HG02943 (cell line): ENCODE measurements around the gene KRT83.
"Not testable (repeated sequence)": the region's sequence is repeated elsewhere in the genome, so short reads cannot be mapped to it uniquely, and the experiment has no call there.

Source experiments
- ATAC-seq: cut with Tn5 transposase; IDR thresholded peaks from one replicate; pipeline ENCODE4 v1.9.1; 2021; ENCODE audit warnings: mild to moderate bottlenecking, low read depth, moderate library complexity; ENCODE audit not compliant: unreplicated experiment

KRT83 gene

DNA sequence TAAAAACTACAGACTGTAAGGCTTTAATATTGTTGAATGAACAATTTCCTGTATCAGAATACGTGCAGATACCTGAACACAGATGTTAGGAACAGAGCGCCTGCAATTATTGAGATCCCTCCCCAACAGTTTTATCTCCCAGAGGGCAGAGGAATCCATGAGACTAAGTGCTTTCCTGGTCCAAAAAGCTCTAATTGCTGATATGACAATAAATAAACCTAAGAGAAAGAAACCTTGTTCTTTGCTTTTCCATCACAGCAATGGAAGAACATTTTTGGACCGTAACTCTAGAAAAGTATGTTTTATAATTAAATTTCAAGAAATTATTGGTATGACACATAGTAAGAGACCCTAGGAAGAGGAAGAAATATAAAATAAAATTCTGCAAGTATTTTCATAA is 13.0 kb upstream of the KRT83 start:
- ATAC-seq = no peak

DNA sequence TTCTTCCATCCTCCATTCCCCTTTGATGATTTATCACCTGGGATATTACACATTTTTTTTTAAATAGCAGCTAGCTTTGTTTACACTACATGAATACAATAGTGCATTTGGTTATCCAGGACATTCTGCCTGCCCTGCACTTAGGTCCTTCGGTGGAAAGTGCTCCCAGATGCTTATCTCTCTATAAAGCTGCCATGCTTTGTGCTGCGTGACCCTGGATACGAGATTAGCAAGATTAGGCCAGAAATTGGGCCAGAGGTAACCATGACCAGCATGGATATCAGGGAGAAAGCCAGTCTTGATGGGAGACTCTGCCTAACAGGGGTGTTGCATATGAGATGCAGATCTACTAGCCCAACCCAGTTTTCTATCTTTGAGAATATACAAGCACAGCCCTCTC is 12.1 kb upstream of the KRT83 start:
- no peak for ATAC-seq

DNA sequence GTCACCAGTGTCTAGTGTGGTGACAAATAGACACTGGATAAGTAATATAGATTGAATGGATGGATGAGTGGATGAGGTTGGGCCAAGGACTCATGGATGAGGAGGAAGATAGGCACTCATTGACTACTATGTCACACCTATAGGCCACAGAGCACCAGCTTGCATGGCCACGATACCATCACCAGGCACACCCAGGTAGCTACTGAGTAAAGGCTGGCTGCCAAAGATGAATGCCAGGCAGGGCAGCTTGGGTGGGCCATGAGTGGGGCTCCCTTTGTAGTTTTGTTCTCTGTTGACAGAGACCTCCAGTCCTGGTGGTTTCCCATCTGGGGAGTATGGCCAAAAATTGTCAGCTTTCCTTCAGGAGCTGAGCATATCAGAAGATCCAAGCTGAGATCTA is 11.2 kb upstream of the KRT83 start:
- no peak for ATAC-seq

DNA sequence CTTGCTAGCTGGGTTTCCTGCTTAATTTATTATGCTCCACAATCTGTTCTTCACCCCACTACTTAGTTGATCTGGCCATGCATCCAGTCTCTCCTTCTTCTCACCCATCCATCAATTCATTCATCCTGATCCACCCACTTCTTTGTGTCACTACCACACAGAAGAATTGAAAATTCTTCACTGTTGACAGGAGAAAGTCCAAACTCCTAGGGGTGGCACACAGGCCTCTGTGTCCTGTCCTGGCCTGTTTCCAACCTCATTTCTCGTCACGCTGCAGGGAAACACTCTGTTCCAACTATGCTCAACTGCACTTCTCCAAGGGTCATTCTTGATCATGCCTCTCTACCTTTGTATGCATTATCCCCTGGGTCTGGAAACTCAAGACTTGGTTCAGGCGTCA is 10.6 kb upstream of the KRT83 start:
- ATAC-seq = no peak

DNA sequence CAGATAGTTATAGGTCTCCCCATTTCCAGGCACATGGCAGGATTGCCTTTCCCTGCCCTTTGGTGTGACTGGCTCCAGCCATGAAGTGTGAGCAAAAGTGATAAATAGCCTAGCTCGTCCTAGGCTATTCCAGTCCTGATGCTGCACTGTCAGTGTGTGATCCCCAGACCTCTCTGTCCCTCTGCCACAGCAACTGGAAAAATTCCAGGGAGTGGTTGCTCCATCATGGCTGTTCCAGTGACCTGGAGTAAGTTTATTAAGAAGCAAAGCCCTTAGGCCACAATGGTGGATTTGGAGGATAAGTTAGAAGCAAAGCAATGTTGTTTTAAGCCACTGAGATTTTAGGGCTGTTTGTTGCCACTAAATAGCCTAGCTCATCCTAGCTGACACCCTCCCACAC is 9.8 kb upstream of the KRT83 start:
- ATAC-seq = no peak

DNA sequence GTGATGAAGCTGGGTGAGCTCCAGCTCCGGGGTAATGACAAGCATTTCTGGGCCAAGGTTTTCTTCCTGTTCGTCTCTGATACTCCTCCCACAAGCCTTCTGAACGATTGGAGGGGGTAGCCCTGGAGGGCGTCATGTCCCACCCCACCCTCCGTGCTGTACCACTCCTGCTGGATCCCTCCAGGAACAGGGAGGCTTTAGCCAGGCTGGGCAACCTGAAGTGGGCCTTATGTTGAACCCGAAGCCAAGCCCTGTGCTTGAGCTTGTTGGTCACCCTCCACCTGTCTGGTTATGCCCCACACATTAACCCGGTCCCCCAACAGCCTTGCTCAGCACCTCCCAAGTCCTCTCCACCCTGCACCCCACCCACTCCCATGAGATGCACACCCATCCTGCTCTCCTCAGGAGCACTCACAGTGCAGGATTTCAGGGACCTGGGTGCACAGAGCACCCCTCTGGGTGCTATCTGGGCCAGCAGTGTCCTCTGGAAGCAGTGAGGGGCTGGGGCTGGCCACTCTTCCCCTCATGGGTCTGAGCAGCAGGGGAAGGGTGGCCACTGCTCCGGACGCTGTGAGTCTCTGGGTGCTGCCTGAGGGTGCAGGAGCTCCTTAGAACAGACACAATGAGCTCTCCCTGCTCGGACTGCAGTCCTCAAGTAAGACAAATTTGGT is 6.8 kb upstream of the KRT83 start:
- ATAC-seq = no peak

DNA sequence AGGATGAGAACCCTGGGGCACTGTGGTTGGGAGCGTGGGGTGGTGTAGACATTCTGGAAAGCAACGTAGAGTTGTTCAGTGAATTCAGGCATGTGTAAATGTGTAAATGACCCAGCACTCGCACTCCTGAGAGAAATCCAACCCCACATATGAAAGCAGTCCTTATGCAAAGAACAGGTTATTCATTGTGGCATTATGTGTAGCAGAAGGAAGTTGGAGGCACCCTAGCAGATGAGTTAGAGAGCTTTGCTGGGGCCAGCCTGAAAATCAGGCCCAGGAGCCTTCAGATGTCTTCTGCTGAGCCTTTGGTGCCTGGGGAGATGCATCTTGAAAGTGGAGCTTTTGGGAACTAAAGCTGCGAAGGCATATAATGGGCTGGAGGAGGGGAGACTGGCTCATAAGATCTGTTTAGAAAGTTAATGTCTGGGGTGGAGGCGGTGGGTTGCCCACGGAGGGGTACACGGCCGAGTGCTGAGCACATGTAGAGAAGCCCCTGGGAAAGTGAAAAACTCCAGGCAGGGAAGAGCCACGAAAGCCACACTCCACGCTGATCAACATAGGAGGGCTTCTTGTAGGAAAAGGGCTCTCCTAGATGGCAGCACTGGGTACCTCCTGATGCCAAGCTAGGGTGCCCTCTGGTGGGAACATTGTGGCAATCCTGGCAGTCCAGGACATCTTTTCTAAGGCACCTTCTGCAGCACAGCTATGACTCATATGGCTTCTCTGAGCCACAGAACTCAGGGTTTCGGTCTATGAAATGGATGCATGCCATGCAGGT is 6.0 kb upstream of the KRT83 start:
- peak; percentile 72 for ATAC-seq

DNA sequence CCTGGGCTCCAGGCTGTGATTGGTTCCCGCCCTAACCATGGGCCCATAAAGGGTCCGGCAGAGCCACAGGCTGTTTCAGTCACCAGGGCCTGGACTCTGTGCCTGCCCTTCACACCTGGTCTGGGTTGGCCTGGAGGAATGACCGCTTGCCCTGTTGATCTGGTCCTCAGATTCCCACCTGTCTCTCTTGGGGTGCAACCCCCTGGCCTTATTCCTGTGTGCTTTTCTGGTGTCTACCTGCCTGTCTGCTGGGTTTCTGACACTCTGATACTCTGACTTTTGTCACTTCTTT is 2.9 kb upstream of the KRT83 start:
- no peak for ATAC-seq

DNA sequence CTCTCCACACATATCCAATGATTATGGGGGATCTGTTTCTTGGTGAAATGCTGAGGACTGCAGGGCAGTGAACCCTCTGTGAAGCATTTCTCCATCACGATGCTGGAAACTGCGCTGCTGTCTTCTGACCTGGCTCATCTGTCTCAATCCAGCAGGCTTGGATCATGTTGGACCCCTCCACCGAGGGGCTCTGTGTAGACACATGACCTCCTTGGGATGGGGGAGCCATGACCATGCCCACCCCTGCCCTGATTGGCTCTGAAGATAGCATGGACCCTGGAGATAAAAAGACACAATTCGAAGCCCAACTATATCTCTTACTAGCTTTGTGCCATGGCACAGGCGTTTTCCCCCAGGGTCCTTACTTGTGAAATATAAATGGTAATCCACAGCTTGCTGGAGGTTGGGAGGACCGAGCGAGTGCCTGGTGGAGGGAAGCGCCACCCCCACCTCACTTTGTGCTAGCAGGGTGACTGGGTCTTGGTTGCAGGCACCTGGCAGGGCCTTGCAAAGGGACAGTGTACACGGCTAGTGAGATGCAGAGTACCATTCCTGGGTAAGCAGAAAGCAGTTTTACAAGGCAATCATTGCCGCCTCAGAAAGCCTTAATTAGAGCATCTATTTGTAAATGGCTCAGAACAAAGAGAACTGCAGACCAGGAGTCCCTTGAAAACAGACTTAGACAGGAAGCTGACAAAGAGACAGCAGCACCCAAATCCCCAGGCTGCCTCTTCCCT is 2.4 kb upstream of the KRT83 start:
- ATAC-seq = no peak

DNA sequence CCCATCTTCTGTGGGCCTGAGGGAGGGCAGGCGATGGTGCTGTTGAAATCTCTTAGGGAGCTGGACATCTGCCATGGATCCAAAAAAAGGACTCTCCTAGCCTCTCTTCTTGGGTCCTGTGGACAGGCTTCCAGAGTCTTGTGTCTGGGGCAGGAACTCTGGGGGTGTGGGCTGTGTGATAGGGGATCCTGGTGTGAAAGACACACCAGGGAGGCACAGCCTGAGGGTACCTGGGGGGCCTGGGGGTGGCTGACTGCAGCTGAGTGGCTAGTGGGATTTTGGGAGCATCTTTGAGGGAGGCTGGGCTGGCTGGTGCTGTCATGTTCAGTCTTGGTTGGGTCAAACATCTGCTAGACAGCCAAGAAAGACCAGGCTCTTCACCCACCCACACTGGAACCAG is 1.8 kb upstream of the KRT83 start:
- no peak for ATAC-seq

DNA sequence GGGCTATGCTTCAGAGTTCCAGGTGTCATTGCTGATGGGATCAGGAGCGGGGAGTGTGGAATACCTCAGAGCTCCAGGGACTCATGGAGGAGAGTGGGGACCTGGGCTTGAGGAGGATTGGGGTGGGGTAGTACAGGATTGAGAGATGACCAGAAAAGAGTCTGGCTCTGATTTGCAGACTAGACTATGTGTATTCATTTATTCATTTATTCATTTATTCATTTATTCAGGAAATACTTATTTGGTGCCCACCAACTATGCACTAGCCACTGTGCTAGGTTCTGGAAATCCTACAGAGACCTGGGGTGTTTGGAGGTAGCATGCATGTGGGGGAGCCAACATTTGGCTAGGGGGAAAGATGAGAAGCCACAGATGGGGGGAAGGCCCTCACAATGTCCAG is 871 bp upstream of the KRT83 start:
- no peak for ATAC-seq

DNA sequence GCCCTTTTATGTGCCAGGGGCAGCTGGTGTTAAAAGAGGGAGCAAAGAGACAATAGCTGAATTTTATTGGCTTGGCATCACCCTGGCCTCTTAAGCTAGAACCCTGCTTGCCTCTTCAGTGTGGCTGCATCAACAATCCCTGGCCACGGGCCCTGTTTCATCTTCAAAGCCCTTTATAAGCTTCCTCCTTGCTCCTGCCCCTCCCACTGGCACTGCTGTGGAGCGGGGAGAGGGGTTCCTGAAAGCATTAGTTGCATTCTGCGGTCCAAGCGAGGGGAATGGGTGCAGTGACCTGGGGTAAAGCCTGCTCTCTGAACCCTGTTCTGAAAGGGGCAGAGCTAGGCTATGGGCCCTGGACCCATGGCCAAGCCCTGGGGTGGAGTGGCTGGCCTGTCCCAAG is 220 bp upstream of the KRT83 start:
- ATAC-seq = no peak

DNA sequence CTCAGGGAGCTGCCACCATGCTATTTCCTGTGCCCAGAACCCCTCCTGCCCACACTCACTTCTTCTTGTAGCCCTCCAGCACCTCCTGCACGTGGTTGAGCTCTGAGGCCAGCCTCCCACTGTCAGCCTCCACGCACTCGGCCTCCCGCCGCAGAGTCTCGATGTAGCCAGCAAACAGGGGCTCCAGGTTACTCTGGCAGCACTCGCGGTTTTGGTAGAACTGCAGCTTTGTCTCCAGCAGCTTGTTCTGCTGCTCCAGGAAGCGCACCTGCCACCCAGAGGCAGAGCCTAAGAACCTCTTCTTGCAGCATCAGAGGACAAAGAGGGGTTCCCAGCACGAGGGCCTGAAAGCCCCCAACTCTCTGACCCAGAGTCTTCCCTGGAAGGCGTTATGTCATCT is 2.1 kb downstream of the KRT83 start:
- ATAC-seq = no peak

DNA sequence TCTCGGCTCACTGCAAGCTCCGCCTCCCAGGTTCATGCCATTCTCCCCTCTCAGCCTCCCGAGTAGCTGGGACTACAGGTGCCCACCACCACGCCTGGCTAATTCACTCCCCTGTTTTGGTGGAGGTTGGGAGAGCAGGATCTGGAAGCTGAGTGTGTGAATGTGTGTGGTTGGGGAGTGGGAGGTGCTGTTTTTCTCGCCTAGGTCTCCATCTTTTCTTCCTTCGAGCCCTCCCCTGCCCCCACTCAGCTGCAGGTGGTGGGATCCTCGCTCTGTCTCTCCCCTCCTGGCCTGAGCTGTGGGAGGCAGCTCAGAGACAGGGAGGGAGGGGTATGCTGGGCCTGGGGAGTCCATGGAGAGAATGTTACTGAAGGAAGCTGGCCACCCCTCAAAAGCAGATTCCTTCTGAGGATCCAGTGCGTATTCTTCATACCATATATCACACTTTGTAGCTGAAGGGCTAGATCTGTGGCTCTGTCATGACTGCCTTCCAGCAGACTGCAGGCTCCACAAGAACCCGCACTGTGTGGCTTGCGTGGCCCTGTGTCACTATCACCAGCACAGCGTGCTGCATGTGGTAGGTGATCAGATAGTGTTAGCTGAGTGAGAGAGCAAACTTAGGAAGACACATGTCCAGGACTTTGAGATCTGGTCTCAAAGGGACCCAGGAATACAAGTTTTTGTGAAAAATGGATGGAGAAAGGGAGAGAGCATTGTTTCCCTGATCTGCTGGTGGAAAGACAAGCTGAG is 2.8 kb downstream of the KRT83 start:
- ATAC-seq = no peak

DNA sequence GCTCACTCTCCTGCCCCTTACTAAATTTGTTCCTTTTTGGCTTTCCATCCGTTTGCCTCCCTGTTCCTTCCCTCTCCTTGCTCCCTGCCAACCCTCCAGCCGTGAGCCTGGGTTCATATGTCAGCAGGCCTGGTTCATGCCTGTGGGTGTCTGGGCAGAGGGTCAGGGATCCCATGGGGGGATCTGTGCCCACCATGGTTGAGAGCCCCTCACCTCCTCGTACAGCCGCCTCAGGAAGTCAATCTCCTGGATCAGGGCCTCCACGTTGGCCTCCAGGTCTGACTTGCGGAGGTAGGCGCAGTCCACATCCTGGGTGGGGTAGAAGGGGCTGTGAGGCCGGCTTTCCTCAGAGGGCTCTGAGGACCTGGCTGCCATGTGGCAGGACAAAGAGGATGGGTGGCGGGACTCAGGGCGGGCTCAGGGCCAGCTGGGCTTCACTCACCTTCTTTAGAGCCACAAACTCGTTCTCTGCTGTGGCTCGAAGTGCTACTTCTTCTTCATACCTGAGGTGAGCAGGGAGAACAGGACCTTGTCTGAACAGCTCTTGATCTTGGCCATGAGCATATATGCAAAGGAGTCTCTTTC is 3.6 kb downstream of the KRT83 start:
- ATAC-seq = no peak

DNA sequence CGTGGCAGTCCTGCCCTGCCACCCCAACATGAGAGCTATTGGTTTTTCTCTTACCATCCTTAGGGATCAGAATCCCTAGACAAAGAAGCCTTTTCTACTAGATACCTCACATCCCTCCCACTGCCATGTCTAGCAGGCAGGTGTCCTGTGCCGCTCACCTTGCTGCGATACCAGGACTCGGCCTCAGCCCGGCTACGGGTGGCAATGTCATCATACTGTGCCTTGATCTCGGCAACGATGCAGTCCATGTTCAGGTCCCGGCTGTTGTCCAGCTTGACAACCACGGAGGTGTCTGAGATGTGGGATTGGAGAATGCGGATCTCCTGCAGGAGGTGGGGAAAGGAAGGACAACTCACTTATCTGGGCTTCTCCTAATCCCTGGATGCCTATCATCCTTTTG is 4.5 kb downstream of the KRT83 start:
- ATAC-seq = no peak

DNA sequence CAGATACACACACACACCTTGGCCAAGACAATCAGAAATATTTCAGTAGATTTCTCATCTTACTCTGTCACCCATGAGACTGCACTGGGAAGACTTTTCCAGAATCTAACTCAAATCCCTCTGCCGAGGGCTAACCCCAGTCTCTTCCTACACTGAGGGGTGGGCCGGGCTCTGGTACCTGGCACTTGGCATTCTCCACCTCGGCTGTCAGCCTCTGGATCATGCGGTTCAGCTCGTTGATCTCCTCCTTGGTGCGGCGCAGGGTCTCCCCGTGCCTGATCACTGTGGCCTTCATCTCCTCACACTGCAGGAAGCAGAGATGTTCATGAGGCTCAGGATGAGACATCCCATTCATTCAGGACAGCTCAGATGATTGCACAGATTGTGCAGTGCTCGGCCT is 4.9 kb downstream of the KRT83 start:
- ATAC-seq = no peak

DNA sequence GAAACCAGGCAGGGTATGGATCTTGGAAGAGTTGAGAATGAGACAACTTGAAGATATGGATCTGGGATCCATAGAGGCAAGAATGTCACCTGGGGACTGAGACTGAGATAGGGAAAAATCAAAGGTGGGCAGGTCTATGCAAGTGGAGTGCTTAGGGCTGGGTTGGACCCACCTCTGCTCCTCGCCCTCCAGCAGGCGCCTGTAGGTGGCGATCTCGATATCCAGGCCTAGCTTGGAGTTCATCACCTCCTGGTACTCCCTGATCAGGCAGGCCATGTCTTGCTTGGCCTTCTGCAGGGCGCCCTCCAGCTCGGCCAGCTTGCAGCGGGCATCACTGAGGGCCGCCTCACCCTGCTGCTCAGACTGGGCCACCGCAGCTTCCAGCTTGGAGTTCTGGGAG is 5.5 kb downstream of the KRT83 start:
- ATAC-seq = not testable (repeated sequence)

DNA sequence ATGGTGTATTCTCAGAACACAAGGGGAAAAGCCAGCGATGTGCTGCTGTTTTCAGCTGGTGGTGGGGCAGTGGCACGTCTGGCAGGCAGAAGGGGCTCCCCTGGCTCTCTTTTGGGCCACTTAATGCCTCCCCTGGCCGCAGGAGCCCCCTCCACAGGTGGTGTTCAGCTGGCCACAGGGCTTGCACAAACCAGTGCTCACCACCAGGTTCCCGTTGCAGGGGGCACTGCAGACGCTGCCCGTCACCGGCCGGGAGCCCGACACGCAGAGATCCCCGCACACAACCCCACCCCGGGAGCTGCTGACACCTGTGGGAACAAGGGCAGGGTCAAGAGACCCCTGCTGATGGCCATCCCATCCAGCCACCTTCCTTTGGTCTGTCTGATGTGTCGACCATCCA is 6.7 kb downstream of the KRT83 start:
- no peak for ATAC-seq

DNA sequence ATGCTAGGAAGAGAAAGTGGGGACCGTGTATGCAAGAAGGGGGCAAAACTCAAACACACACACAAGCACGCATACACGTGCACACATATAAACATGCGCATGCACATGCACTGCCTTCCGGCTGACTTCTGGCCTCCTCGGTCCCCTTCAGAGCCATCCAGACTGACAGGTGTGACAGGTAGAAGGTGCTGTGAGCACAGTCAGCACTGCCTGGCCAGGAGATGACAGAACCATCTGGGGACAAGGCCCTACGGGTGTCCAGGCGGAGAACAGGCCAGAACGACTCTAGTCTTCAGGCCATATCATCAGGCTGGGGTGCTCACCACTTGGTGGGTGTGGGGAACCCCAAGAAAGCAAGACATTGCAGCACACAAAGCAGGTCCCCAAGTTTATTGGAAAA is 7.3 kb downstream of the KRT83 start:
- no peak for ATAC-seq

DNA sequence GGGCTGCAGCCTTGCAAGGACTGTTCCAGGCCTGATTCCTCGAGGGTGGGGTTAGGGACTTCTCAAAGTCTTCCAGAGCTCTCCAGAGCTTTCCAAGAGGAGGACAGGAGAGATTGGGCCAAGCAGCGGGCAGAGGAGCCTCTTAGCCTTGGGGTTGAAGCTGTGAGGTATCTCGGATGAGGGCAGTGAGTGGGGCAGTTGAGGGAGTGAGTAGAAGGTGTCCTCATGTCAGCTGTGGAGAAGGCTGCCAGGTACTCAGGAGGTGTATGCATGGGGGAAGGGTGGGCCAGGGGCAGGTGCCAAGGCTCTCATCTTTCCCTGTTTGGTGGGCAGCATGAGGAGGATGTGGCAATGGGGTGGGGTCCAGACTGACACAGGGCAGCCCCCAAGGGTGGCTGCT is 7.7 kb downstream of the KRT83 start:
- no peak for ATAC-seq
